GM10847 (cell line): ENCODE results near the gene DYNLT2.

Experiments used
- POLR2A ChIP-seq: IDR thresholded peaks from 2 replicates; pipeline ENCODE4 v1.6.1; 2011; ENCODE audit not compliant: insufficient read length; ENCODE audit errors: extremely low read depth

The DYNLT2 gene

GRCh38 chr6:169701311-169701953 is 49.9 kb downstream of the DYNLT2 start:
- TF ChIP-seq POLR2A, result no peak

- no peak for TF ChIP-seq POLR2A
These were observed 51.1 kb downstream of the DYNLT2 start for GRCh38 chr6:169700296-169700695.

- TF ChIP-seq POLR2A, result no peak
These were observed 56.2 kb downstream of the DYNLT2 start for GRCh38 chr6:169695131-169695530.

- TF ChIP-seq POLR2A, result no peak
These were observed 58.9 kb downstream of the DYNLT2 start for GRCh38 chr6:169692516-169692915.

- no peak for TF ChIP-seq POLR2A
These were observed 60.1 kb downstream of the DYNLT2 start for GRCh38 chr6:169691260-169691659.
